DOHH2 (cell line): ENCODE results near the gene PIK3CG.

ENCODE experiments used
- H3F3A ChIP-seq: fragments of 200-600 bp; sonication (generic), shearing (Covaris generic); 2 replicates; pipeline ENCODE4 v1.6.0; 2016; ENCODE audit warnings: antibody characterized with exemption, mild to moderate bottlenecking; ENCODE audit not compliant: control insufficient read depth, insufficient read depth
- H3K27ac ChIP-seq: fragments of 200-600 bp; sonication (generic); 2 replicates; pipeline ENCODE4 v1.5.1; 2014; ENCODE audit warnings: low read depth, mild to moderate bottlenecking, low read length, moderate library complexity
- H3K27me3 ChIP-seq: fragments of 200-600 bp; sonication (generic); 2 replicates; pipeline ENCODE4 v1.6.1; 2014; ENCODE audit warnings: mild to moderate bottlenecking, low read length, mixed read lengths; ENCODE audit not compliant: control insufficient read depth
- H3K36me3 ChIP-seq: fragments of 200-600 bp; sonication (generic); 2 replicates; pipeline ENCODE4 v1.6.1; 2014; ENCODE audit warnings: mild to moderate bottlenecking, low read length, moderate library complexity, mixed read lengths; ENCODE audit not compliant: control insufficient read depth
- H3K4me1 ChIP-seq: fragments of 200-600 bp; sonication (generic); 2 replicates; pipeline ENCODE4 v1.6.1; 2014; ENCODE audit warnings: mild to moderate bottlenecking, low read length, mixed read lengths; ENCODE audit not compliant: control insufficient read depth
- H3K4me2 ChIP-seq: fragments of 200-600 bp; sonication (generic); 2 replicates; pipeline ENCODE4 v1.6.0; 2014; ENCODE audit warnings: mild to moderate bottlenecking, low read length, moderate library complexity
- H3K4me3 ChIP-seq: fragments of 200-600 bp; sonication (generic); 2 replicates; pipeline ENCODE4 v1.5.1; 2014; ENCODE audit warnings: mild to moderate bottlenecking, low read length, mixed read lengths
- H3K79me2 ChIP-seq: fragments of 200-600 bp; sonication (generic); 2 replicates; pipeline ENCODE4 v1.6.1; 2014; ENCODE audit warnings: mild to moderate bottlenecking, low read length, mixed read lengths; ENCODE audit not compliant: control insufficient read depth
- H3K9me2 ChIP-seq: fragments of 200-600 bp; sonication (generic); replicated peaks from 2 replicates; pipeline ENCODE4 v1.6.1; 2014; ENCODE audit warnings: mild to moderate bottlenecking, low read length, mixed read lengths; ENCODE audit not compliant: control insufficient read depth
- H3K9me3 ChIP-seq: fragments of 200-600 bp; sonication (generic); 2 replicates; pipeline ENCODE4 v1.6.1; 2014; ENCODE audit warnings: antibody characterized with exemption, low read length, mixed read lengths; ENCODE audit not compliant: control insufficient read depth, insufficient read depth
- H4K20me1 ChIP-seq: fragments of 200-600 bp; sonication (generic); 2 replicates; pipeline ENCODE4 v1.6.0; 2014; ENCODE audit warnings: low read depth, mild to moderate bottlenecking, antibody characterized with exemption, low read length, moderate library complexity; ENCODE audit not compliant: control insufficient read depth, insufficient read depth
- CTCF ChIP-seq: fragments of 200-600 bp; sonication (generic); IDR thresholded peaks from one replicate; pipeline ENCODE4 v1.5.1; 2014; ENCODE audit warnings: antibody characterized with exemption, mild to moderate bottlenecking, low read depth, low read length; ENCODE audit not compliant: poor library complexity, severe bottlenecking
- EZH2phosphoT487 ChIP-seq: fragments of 200-600 bp; sonication (generic); IDR thresholded peaks from 2 replicates; pipeline ENCODE4 v1.6.1; 2017; ENCODE audit warnings: borderline replicate concordance, mild to moderate bottlenecking, antibody characterized with exemption, low read length, moderate library complexity, mixed read lengths

Gene PIK3CG

GRCh38 chr7:106841896-106842390, 23.1 kb upstream of the PIK3CG start:
- H3K9me2 ChIP-seq, result no peaks in the 10 kb centered on the region
- no peaks in the 10 kb centered on the region for H3K79me2 ChIP-seq
- no peaks in the 10 kb centered on the region for H3K27me3 ChIP-seq
- H3K4me2 ChIP-seq, result no peak overlapping the region
- no peak overlapping the region for H3K27ac ChIP-seq
- H4K20me1 ChIP-seq, result no peaks in the 10 kb centered on the region
- peaks cover 18% of the 10 kb centered on the region for H3K4me1 ChIP-seq
- H3K9me3 ChIP-seq, result no peaks in the 10 kb centered on the region
- H3K36me3 ChIP-seq, result no peaks in the 10 kb centered on the region
- H3K4me3 ChIP-seq, result no peak overlapping the region
- TF ChIP-seq CTCF (no peak), EZH2phosphoT487 (no peak)
- H3F3A ChIP-seq, result no peaks in the 10 kb centered on the region

GRCh38 chr7:106844279-106844997, 20.6 kb upstream of the PIK3CG start:
- Histone ChIP-seq H3K4me2 (no peak overlapping the region), H3K4me1 (peaks cover 15% of the 10 kb centered on the region), H4K20me1 (no peaks in the 10 kb centered on the region), H3K9me2 (no peaks in the 10 kb centered on the region), H3F3A (no peaks in the 10 kb centered on the region), H3K9me3 (no peaks in the 10 kb centered on the region), H3K79me2 (no peaks in the 10 kb centered on the region), H3K27ac (no peak overlapping the region), H3K36me3 (no peaks in the 10 kb centered on the region), H3K27me3 (no peaks in the 10 kb centered on the region), H3K4me3 (no peak overlapping the region)
- TF ChIP-seq CTCF, result no peak
- no peak for TF ChIP-seq EZH2phosphoT487

GRCh38 chr7:106848049-106848448, 17.0 kb upstream of the PIK3CG start:
- TF ChIP-seq EZH2phosphoT487 (no peak), CTCF (no peak)
- no peak overlapping the region for H3K27ac ChIP-seq
- no peaks in the 10 kb centered on the region for H3K79me2 ChIP-seq

More at GRCh38 chr7:106848049-106848448, 17.0 kb upstream of the PIK3CG start:
- Histone ChIP-seq H3K4me2 (no peak overlapping the region), H3K9me2 (no peaks in the 10 kb centered on the region), H3K9me3 (no peaks in the 10 kb centered on the region), H4K20me1 (no peaks in the 10 kb centered on the region), H3F3A (no peaks in the 10 kb centered on the region), H3K27me3 (no peaks in the 10 kb centered on the region), H3K4me3 (no peak overlapping the region), H3K4me1 (no peaks in the 10 kb centered on the region), H3K36me3 (no peaks in the 10 kb centered on the region)
